ENCODE results near the gene TMEM135. TPM values are rescaled to one million over a fixed set of nuclear protein-coding genes. Genes with fewer than 3 reads are reported as not detected.

Gene TMEM135
- total and polyA plus RNA-seq, 7 experiments from 2014 or later: 3.4 to 26.8 (median 10.6) TPM

DNA sequence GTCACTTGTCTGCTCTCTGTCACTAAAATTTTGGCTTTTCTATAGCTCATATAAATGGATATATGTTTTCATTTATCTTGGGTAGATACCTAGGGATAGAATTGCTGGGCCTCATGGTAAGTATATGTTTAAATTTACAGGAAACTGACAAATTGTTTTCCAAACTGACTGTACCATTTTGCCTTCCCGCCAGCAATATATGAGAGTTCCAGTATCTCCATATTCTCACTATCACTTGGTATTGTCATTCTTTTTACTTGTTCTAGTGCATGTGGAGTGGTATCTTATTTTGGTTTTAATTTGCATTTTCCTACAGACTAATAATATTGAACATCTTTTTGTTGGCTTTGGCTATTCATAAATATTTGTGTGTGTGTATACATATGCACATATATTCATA is 101.7 kb downstream of the TMEM135 start:
- no peak for DNase-seq
- no peaks in the 10 kb centered on the region for H3K27me3 Mint-ChIP-seq
- peaks cover 7 to 44% (median 24%) of the 10 kb centered on the region in 7 donors for H3K4me1 Mint-ChIP-seq
- H3K4me3 Mint-ChIP-seq: no peak overlapping the region
- H3K36me3 Mint-ChIP-seq: peaks cover 0 to 32% (median 21%) of the 10 kb centered on the region in 5 donors
- H3K36me3 ChIP-seq (ENCODE audit: control insufficient read depth in 2 of 3, insufficient read depth in 3 of 3, low read length in 3 of 3): no peaks in the 10 kb centered on the region
- no peak overlapping the region for H3K4me3 ChIP-seq (ENCODE audit: low read length)
- ATAC-seq: no peak
- H3K9me3 Mint-ChIP-seq: peaks cover 0 to 33% (median 10%) of the 10 kb centered on the region in 11 donors
- CTCF ChIA-PET: no interaction called here
- POLR2A ChIA-PET: no interaction called here
- H3K27ac Mint-ChIP-seq: no peak overlapping the region
- H3K27me3 ChIP-seq (ENCODE audit: control insufficient read depth in 2 of 2, insufficient read depth in 2 of 2, low read length in 2 of 2): no peaks in the 10 kb centered on the region
- intact Hi-C loops (cut with micrococcal nuclease): no loop called here
- peaks cover 0 to 6% (median 0%) of the 10 kb centered on the region in 3 experiments for H3K9me3 ChIP-seq (ENCODE audit: control insufficient read depth in 2 of 3, low read length in 3 of 3)
- no peak overlapping the region for H3K27ac ChIP-seq (ENCODE audit: low read depth, low read length)
- H3K4me1 ChIP-seq (ENCODE audit: control insufficient read depth in 2 of 2, insufficient read depth in 2 of 2, low read length in 2 of 2): peaks cover 0 to 5% of the 10 kb centered on the region in 2 donors

DNA sequence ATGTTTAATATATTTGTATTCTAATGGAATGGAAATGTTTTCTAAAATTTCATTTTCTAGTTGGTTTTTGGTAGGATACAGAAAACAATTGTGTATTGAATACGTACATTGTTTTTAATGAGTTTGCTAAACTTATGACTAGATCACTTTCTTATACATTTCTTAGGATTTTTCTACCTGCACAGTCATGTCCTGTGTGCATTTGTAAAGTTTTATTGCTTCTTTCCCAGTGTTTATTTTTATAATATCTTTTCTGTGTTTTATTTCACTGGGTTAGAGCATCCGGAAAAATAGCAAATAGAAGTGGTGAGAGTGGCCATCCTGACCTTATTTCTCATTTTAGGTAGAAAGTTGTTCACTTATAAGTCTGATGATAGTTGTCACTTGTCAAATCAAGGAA is 103.6 kb downstream of the TMEM135 start:
- H3K27me3 ChIP-seq (ENCODE audit: control insufficient read depth in 2 of 2, insufficient read depth in 2 of 2, low read length in 2 of 2): no peaks in the 10 kb centered on the region
- peaks cover 9 to 57% (median 34%) of the 10 kb centered on the region in 7 donors for H3K4me1 Mint-ChIP-seq
- peaks cover 0 to 29% (median 21%) of the 10 kb centered on the region in 5 donors for H3K36me3 Mint-ChIP-seq
- no peak overlapping the region for H3K27ac Mint-ChIP-seq
- H3K9me3 ChIP-seq (ENCODE audit: control insufficient read depth in 2 of 3, low read length in 3 of 3): peaks cover 0 to 6% (median 0%) of the 10 kb centered on the region in 3 experiments
- peaks cover 0 to 29% (median 10%) of the 10 kb centered on the region in 11 donors for H3K9me3 Mint-ChIP-seq
- H3K4me1 ChIP-seq (ENCODE audit: control insufficient read depth in 2 of 2, insufficient read depth in 2 of 2, low read length in 2 of 2): peaks cover 0 to 5% of the 10 kb centered on the region in 2 donors
- ChIA-PET CTCF (interaction anchor here (0.6 kb wide), 1 partner anchor 12 kb away, joined by 5 read pairs; no protein-coding TSS in a partner anchor), POLR2A (no interaction called here)
- ATAC-seq (no peak), DNase-seq (no peak)
- H3K36me3 ChIP-seq (ENCODE audit: control insufficient read depth in 2 of 3, insufficient read depth in 3 of 3, low read length in 3 of 3): no peaks in the 10 kb centered on the region
- H3K27ac ChIP-seq (ENCODE audit: low read depth, low read length): no peak overlapping the region
- H3K4me3 Mint-ChIP-seq: no peak overlapping the region
- no peaks in the 10 kb centered on the region for H3K27me3 Mint-ChIP-seq
- intact Hi-C loops (cut with micrococcal nuclease): no loop called here
- no peak overlapping the region for H3K4me3 ChIP-seq (ENCODE audit: low read length)

DNA sequence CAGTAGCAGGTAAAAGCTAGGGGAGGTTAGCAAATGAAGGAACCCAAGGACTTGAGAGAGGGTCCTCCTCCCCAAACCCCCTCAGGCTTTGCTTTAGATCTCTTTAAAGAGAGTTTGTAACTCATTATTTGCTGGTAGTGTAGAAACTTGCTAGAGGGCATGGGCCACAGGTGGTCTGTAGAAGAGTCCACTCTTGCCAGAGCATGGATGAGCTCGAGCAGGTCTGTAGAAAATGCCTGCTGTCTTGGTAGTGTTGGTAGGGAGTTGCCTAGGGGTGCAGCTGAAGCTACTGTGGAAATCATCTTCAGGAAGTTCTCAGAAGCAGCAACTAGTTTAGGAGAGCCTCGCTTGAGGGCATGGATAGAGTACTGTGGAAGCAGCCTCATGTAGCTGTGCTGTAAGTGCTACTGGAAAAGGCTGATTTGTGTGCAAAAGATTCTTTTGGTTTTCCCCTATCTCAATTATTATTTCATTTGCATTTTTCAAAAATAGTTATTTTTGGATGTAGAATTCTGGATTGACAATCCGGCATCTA is 104.3 kb downstream of the TMEM135 start:
- no peak for DNase-seq
- H3K4me1 Mint-ChIP-seq: peaks cover 9 to 51% (median 34%) of the 10 kb centered on the region in 7 donors
- no peak for ATAC-seq
- peaks cover 0 to 25% (median 10%) of the 10 kb centered on the region in 11 donors for H3K9me3 Mint-ChIP-seq
- peak overlapping the region in 1 of 9 donors; percentile 29 for H3K27ac Mint-ChIP-seq
- Histone ChIP-seq H3K27me3 (ENCODE audit: control insufficient read depth in 2 of 2, insufficient read depth in 2 of 2, low read length in 2 of 2) (no peaks in the 10 kb centered on the region), H3K9me3 (ENCODE audit: control insufficient read depth in 2 of 3, low read length in 3 of 3) (peaks cover 0 to 6% (median 0%) of the 10 kb centered on the region in 3 experiments), H3K36me3 (ENCODE audit: control insufficient read depth in 2 of 3, insufficient read depth in 3 of 3, low read length in 3 of 3) (no peaks in the 10 kb centered on the region), H3K4me1 (ENCODE audit: control insufficient read depth in 2 of 2, insufficient read depth in 2 of 2, low read length in 2 of 2) (peaks cover 0 to 5% of the 10 kb centered on the region in 2 donors), H3K27ac (ENCODE audit: low read depth, low read length) (no peak overlapping the region), H3K4me3 (ENCODE audit: low read length) (no peak overlapping the region)
- POLR2A ChIA-PET: no interaction called here
- peaks cover 0 to 25% (median 17%) of the 10 kb centered on the region in 5 donors for H3K36me3 Mint-ChIP-seq
- H3K4me3 Mint-ChIP-seq: peak overlapping the region in 2 of 10 donors; percentile 26 to 59
- H3K27me3 Mint-ChIP-seq: no peaks in the 10 kb centered on the region
- intact Hi-C loops (cut with micrococcal nuclease): no loop called here
- CTCF ChIA-PET: interaction anchor here (0.6 kb wide), 1 partner anchor 13 kb away, joined by 5 read pairs; no protein-coding TSS in a partner anchor

DNA sequence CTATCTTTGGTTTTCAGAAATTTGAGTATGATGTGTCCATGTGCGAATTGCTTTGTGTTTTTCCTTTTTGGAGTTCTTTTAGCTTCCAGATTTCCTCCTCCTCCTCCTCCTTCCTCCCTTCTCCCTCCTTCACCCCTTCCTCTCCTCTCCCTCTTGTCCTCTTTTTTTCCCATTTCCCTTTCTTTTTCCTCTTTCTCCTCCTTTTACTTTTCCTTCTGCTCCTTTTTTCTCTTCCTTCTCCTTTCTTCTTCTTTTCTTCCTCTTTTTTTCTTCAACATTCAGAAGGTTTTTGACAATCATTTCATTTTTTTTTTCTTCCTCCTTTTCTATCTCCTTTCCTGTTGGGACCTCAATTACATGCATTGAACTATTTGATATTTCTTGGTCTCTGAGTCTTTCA is 104.9 kb downstream of the TMEM135 start:
- Histone ChIP-seq H3K27ac (ENCODE audit: low read depth, low read length) (no peak overlapping the region), H3K36me3 (ENCODE audit: control insufficient read depth in 2 of 3, insufficient read depth in 3 of 3, low read length in 3 of 3) (no peaks in the 10 kb centered on the region), H3K9me3 (ENCODE audit: control insufficient read depth in 2 of 3, low read length in 3 of 3) (peaks cover 0 to 6% (median 0%) of the 10 kb centered on the region in 3 experiments), H3K27me3 (ENCODE audit: control insufficient read depth in 2 of 2, insufficient read depth in 2 of 2, low read length in 2 of 2) (no peaks in the 10 kb centered on the region), H3K4me1 (ENCODE audit: control insufficient read depth in 2 of 2, insufficient read depth in 2 of 2, low read length in 2 of 2) (peaks cover 0 to 5% of the 10 kb centered on the region in 2 donors), H3K4me3 (ENCODE audit: low read length) (no peak overlapping the region)
- Mint-ChIP-seq H3K9me3 (peaks cover 0 to 23% (median 10%) of the 10 kb centered on the region in 11 donors), H3K4me1 (peaks cover 9 to 49% (median 34%) of the 10 kb centered on the region in 7 donors), H3K27ac (peak overlapping the region in 1 of 9 donors; percentile 7), H3K36me3 (peaks cover 0 to 22% (median 15%) of the 10 kb centered on the region in 5 donors), H3K4me3 (peak overlapping the region in 1 of 10 donors; percentile 1), H3K27me3 (no peaks in the 10 kb centered on the region)
- POLR2A ChIA-PET: no interaction called here
- no peak for DNase-seq
- CTCF ChIA-PET: no interaction called here
- no peak for ATAC-seq
- intact Hi-C loops (cut with micrococcal nuclease): no loop called here

GRCh38 chr11:87143641-87144040 is 105.9 kb downstream of the TMEM135 start:
- ATAC-seq: no peak
- intact Hi-C loops (cut with micrococcal nuclease): no loop called here
- Histone ChIP-seq H3K4me1 (ENCODE audit: control insufficient read depth in 2 of 2, insufficient read depth in 2 of 2, low read length in 2 of 2) (peaks cover 0 to 5% of the 10 kb centered on the region in 2 donors), H3K9me3 (ENCODE audit: control insufficient read depth in 2 of 3, low read length in 3 of 3) (peaks cover 0 to 6% (median 0%) of the 10 kb centered on the region in 3 experiments), H3K27ac (ENCODE audit: low read depth, low read length) (no peak overlapping the region), H3K27me3 (ENCODE audit: control insufficient read depth in 2 of 2, insufficient read depth in 2 of 2, low read length in 2 of 2) (no peaks in the 10 kb centered on the region), H3K36me3 (ENCODE audit: control insufficient read depth in 2 of 3, insufficient read depth in 3 of 3, low read length in 3 of 3) (no peaks in the 10 kb centered on the region), H3K4me3 (ENCODE audit: low read length) (no peak overlapping the region)
- Mint-ChIP-seq H3K27me3 (no peaks in the 10 kb centered on the region), H3K27ac (peak overlapping the region in 1 of 9 donors; percentile 7), H3K4me1 (peaks cover 9 to 49% (median 34%) of the 10 kb centered on the region in 7 donors), H3K9me3 (peaks cover 0 to 18% (median 9%) of the 10 kb centered on the region in 11 donors), H3K4me3 (peak overlapping the region in 6 of 10 donors; percentile 14 to 66 (median 36)), H3K36me3 (peaks cover 0 to 17% (median 10%) of the 10 kb centered on the region in 5 donors)
- peak in 3 of 9 donors; percentile 3 to 17 (median 4) for DNase-seq
- CTCF ChIA-PET: no interaction called here
- POLR2A ChIA-PET: no interaction called here

DNA sequence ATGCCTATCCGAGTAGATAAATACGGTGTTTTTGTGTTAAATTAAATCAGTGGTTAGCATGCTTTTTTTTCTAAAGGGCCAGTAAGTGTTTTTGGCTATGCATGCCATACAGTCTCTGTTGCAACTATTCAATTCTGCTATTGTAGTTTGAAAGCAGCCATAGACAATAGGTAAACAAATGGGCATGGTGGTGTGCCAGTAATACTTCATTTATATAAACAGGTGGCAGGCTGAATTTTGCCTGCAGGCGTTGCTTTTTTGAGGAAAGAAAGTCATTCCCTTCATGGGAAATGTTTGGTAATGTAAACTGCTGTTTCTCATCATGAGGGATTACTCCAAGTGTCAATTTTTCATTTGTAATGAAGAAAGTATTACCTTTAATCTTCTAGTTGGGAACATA is 106.5 kb downstream of the TMEM135 start:
- Mint-ChIP-seq H3K9me3 (peaks cover 0 to 14% (median 4%) of the 10 kb centered on the region in 11 donors), H3K27me3 (no peaks in the 10 kb centered on the region), H3K36me3 (peaks cover 2 to 14% (median 4%) of the 10 kb centered on the region in 5 donors), H3K4me3 (peak overlapping the region in 1 of 10 donors; percentile 66), H3K27ac (no peak overlapping the region), H3K4me1 (peaks cover 9 to 49% (median 37%) of the 10 kb centered on the region in 7 donors)
- no peaks in the 10 kb centered on the region for H3K27me3 ChIP-seq (ENCODE audit: control insufficient read depth in 2 of 2, insufficient read depth in 2 of 2, low read length in 2 of 2)
- no peak overlapping the region for H3K4me3 ChIP-seq (ENCODE audit: low read length)
- no peaks in the 10 kb centered on the region for H3K36me3 ChIP-seq (ENCODE audit: control insufficient read depth in 2 of 3, insufficient read depth in 3 of 3, low read length in 3 of 3)
- DNase-seq (no peak), ATAC-seq (no peak)
- H3K27ac ChIP-seq (ENCODE audit: low read depth, low read length): no peak overlapping the region
- CTCF ChIA-PET: no interaction called here
- H3K4me1 ChIP-seq (ENCODE audit: control insufficient read depth in 2 of 2, insufficient read depth in 2 of 2, low read length in 2 of 2): peaks cover 0 to 5% of the 10 kb centered on the region in 2 donors
- peaks cover 0 to 4% (median 0%) of the 10 kb centered on the region in 3 experiments for H3K9me3 ChIP-seq (ENCODE audit: control insufficient read depth in 2 of 3, low read length in 3 of 3)
- POLR2A ChIA-PET: no interaction called here
- intact Hi-C loops (cut with micrococcal nuclease): no loop called here

DNA sequence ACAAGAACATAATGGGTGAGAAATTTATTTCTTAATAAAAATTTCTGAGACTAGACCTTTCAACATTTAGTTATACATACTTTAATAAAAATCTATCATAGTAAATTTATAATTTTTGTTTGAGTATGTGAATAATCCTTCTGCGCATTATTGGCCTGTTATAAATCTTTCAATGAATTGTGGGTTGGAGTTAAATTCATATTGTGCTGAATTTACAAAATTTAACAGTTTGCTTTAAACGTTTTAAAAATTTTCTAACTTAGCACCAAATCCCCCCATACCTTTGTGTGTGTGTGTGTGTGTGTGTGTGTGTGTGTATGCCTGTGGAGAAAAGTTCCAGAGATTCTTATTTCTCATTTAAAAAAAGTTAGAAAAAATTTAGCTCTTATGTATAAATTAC is 111.0 kb downstream of the TMEM135 start:
- ChIA-PET CTCF (no interaction called here), POLR2A (no interaction called here)
- H3K4me3 Mint-ChIP-seq: no peak overlapping the region
- H3K27me3 ChIP-seq (ENCODE audit: control insufficient read depth in 2 of 2, insufficient read depth in 2 of 2, low read length in 2 of 2): no peaks in the 10 kb centered on the region
- H3K9me3 ChIP-seq (ENCODE audit: control insufficient read depth in 2 of 3, low read length in 3 of 3): no peaks in the 10 kb centered on the region
- no peak for ATAC-seq
- H3K27me3 Mint-ChIP-seq: no peaks in the 10 kb centered on the region
- H3K36me3 ChIP-seq (ENCODE audit: control insufficient read depth in 2 of 3, insufficient read depth in 3 of 3, low read length in 3 of 3): no peaks in the 10 kb centered on the region
- DNase-seq: no peak
- H3K4me3 ChIP-seq (ENCODE audit: low read length): no peak overlapping the region
- H3K4me1 Mint-ChIP-seq: peaks cover 9 to 55% (median 40%) of the 10 kb centered on the region in 7 donors
- no peak overlapping the region for H3K27ac ChIP-seq (ENCODE audit: low read depth, low read length)
- H3K4me1 ChIP-seq (ENCODE audit: control insufficient read depth in 2 of 2, insufficient read depth in 2 of 2, low read length in 2 of 2): peaks cover 0 to under 1% of the 10 kb centered on the region in 2 donors
- peaks cover 4 to 26% (median 15%) of the 10 kb centered on the region in 5 donors for H3K36me3 Mint-ChIP-seq
- H3K27ac Mint-ChIP-seq: no peak overlapping the region
- H3K9me3 Mint-ChIP-seq: peaks cover 0 to 15% (median 3%) of the 10 kb centered on the region in 11 donors
- intact Hi-C loops (cut with micrococcal nuclease): no loop called here
